GM23338 (cell line): ENCODE data around the gene BZW2. TPM values are rescaled to one million over a fixed set of nuclear protein-coding genes. Genes with fewer than 3 reads are reported as not detected.
"Not testable (repeated sequence)": the region's sequence is repeated elsewhere in the genome, so short reads cannot be mapped to it uniquely, and the experiment has no call there.

ENCODE experiments used
- ATAC-seq: fragments of 200-7000 bp; cut with Tn5 transposase; 3 replicates; pipeline ENCODE4 v1.9.1; 2020
- DNase-seq: peaks from one replicate; pipeline ENCODE4 v3.0.0-alpha.2; 2015; ENCODE audit warnings: low spot score
- H2AFZ ChIP-seq: fragments of 200-600 bp; sonication (generic); 2 replicates; pipeline ENCODE4 v1.8.0; 2016; ENCODE audit warnings: antibody characterized with exemption, mild to moderate bottlenecking, moderate library complexity
- H3F3A ChIP-seq: fragments of 200-600 bp; sonication (generic); replicated peaks from 2 replicates; pipeline ENCODE4 v1.8.0; 2017; ENCODE audit warnings: antibody characterized with exemption, mixed run types, low read depth
- H3K27ac ChIP-seq: fragments of 200-600 bp; sonication (generic); 2 replicates; pipeline ENCODE4 v1.6.1; 2016; ENCODE audit warnings: low read depth
- H3K27me3 ChIP-seq: fragments of 200-600 bp; sonication (generic); 2 replicates; pipeline ENCODE4 v1.8.0; 2016; ENCODE audit warnings: mild to moderate bottlenecking, mixed run types, moderate library complexity; ENCODE audit not compliant: insufficient read depth
- H3K36me3 ChIP-seq: fragments of 200-600 bp; sonication (generic); 2 replicates; pipeline ENCODE4 v1.8.0; 2016; ENCODE audit warnings: mild to moderate bottlenecking; ENCODE audit not compliant: insufficient read depth
- H3K4me1 ChIP-seq: fragments of 200-600 bp; sonication (generic); 2 replicates; pipeline ENCODE4 v1.8.0; 2016; ENCODE audit warnings: mild to moderate bottlenecking, moderate library complexity; ENCODE audit not compliant: insufficient read depth
- H3K4me2 ChIP-seq: fragments of 200-600 bp; sonication (generic); 2 replicates; pipeline ENCODE4 v1.7.1; 2017; ENCODE audit warnings: mixed run types
- H3K4me3 ChIP-seq: fragments of 200-600 bp; sonication (generic); 2 replicates; pipeline ENCODE4 v1.6.1; 2016; ENCODE audit warnings: mixed run types
- H3K79me2 ChIP-seq: fragments of 200-600 bp; sonication (generic); replicated peaks from 2 replicates; pipeline ENCODE4 v1.8.0; 2017; ENCODE audit warnings: mild to moderate bottlenecking; ENCODE audit not compliant: insufficient read depth
- H3K9me2 ChIP-seq: fragments of 200-600 bp; sonication (generic); 2 replicates; pipeline ENCODE4 v1.8.0; 2017; ENCODE audit not compliant: insufficient read depth
- H4K20me1 ChIP-seq: fragments of 200-600 bp; sonication (generic); replicated peaks from 2 replicates; pipeline ENCODE4 v1.8.0; 2017; ENCODE audit warnings: mild to moderate bottlenecking; ENCODE audit not compliant: insufficient read depth
- H3K27ac Mint-ChIP-seq: 2 replicates; pipeline ENCODE4 v1.8.0; 2020; ENCODE audit warnings: inconsistent platforms, mild to moderate bottlenecking, moderate library complexity, mixed read lengths
- H3K27me3 Mint-ChIP-seq: 3 replicates; pipeline ENCODE4 v1.8.0; 2022; ENCODE audit warnings: low read depth, mild to moderate bottlenecking, moderate library complexity, mixed read lengths, inconsistent platforms; ENCODE audit not compliant: insufficient read depth, poor library complexity
- H3K36me3 Mint-ChIP-seq: 3 replicates; pipeline ENCODE4 v1.8.0; 2021; ENCODE audit warnings: low read depth, mild to moderate bottlenecking, inconsistent platforms, moderate library complexity, mixed read lengths
- H3K4me1 Mint-ChIP-seq: 3 replicates; pipeline ENCODE4 v1.8.0; 2020; ENCODE audit warnings: mild to moderate bottlenecking, inconsistent platforms, mixed read lengths
- H3K4me3 Mint-ChIP-seq: 3 replicates; pipeline ENCODE4 v1.8.0; 2021; ENCODE audit warnings: moderate library complexity, mild to moderate bottlenecking, inconsistent platforms, mixed read lengths
- H3K9me3 Mint-ChIP-seq: 3 replicates; pipeline ENCODE4 v1.8.0; 2020; ENCODE audit warnings: moderate library complexity, mild to moderate bottlenecking, inconsistent platforms, mixed read lengths
- EZH2 ChIP-seq: fragments of 200-600 bp; sonication (generic); IDR thresholded peaks from one replicate; pipeline ENCODE4 v1.8.0; 2017; ENCODE audit warnings: antibody characterized with exemption, mild to moderate bottlenecking, low read depth; ENCODE audit not compliant: unreplicated experiment
- NANOG ChIP-seq: IDR thresholded peaks from 2 replicates; pipeline ENCODE4 v1.6.1; 2016; ENCODE audit warnings: antibody characterized with exemption, borderline replicate concordance
- STAT1 ChIP-seq: IDR thresholded peaks from one replicate; pipeline ENCODE4 v1.6.1; 2016; ENCODE audit warnings: antibody characterized with exemption; ENCODE audit not compliant: unreplicated experiment
- ZNF114 ChIP-seq: fragments of 250-450 bp; sonication (Bioruptor Pico); IDR thresholded peaks from 2 replicates; pipeline ENCODE4 v1.5.0; 2020; ENCODE audit warnings: mild to moderate bottlenecking, moderate library complexity
- ZNF331 ChIP-seq: fragments of 250-450 bp; sonication (Bioruptor Pico); IDR thresholded peaks from 2 replicates; pipeline ENCODE4 v1.5.0; 2020; ENCODE audit warnings: low read depth, mild to moderate bottlenecking, moderate library complexity
- polyA plus RNA-seq: library from polyadenylated mRNA; unstranded; fragments of >200 nt; fragmentation: Nextera tagmentation; extraction: Ambion mirVana; gene quantifications from 2 replicates; pipeline ENCODE4 v1.2.1, GENCODE V29; 2016
- total RNA-seq: library from RNA; depleted of rRNA; stranded (reverse); fragments of >200 nt; shearing (Covaris generic); gene quantifications from 2 replicates; pipeline ENCODE4 v1.2.3, GENCODE V29; 2014
- TF ChIP-seq, protein P1 (sequence below): fragments of 250-450 bp; sonication (Bioruptor Pico); IDR thresholded peaks from 2 replicates; pipeline ENCODE4 v1.5.0; 2020; ENCODE audit warnings: mild to moderate bottlenecking, moderate library complexity

BZW2 gene
- total and polyA plus RNA-seq, 2 experiments from 2014 or later, result 88.8 to 108 TPM

DNA sequence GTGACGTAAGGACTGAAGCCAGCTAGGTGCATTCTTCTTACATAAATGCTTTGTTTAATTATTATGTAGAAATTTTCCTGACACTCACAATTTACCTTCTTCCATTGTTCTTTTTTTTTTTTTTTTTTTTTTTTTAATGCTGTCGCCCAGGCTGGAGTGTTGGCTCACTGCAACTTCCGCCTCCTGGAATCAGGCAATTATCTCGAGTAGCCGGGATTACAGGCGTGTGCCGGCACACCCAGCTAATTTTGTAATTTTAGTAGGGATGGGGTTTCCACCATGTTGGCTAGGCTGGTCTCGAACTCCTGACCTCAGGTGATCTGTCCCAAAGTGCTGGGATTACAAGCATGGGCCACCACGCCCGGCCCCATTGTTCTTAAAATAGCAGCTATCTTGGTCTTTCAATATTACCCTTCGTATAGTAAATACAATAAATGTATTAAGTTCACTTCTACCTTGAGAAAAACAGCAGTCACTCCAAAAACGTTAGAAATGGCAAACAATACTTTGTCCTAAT lies 32.1 kb downstream of the BZW2 start:
- peaks cover 10% of the 10 kb centered on the region for H3K4me1 Mint-ChIP-seq
- H3K36me3 Mint-ChIP-seq, result peaks cover 77% of the 10 kb centered on the region
- H3K27ac Mint-ChIP-seq, result no peak overlapping the region
- TF ChIP-seq ZNF331 (CRISPR knock-in tag) (no peak), ZNF114 (no peak), STAT1 (no peak), EZH2 (no peak), NANOG (no peak)
- TF ChIP-seq, protein P1, sequence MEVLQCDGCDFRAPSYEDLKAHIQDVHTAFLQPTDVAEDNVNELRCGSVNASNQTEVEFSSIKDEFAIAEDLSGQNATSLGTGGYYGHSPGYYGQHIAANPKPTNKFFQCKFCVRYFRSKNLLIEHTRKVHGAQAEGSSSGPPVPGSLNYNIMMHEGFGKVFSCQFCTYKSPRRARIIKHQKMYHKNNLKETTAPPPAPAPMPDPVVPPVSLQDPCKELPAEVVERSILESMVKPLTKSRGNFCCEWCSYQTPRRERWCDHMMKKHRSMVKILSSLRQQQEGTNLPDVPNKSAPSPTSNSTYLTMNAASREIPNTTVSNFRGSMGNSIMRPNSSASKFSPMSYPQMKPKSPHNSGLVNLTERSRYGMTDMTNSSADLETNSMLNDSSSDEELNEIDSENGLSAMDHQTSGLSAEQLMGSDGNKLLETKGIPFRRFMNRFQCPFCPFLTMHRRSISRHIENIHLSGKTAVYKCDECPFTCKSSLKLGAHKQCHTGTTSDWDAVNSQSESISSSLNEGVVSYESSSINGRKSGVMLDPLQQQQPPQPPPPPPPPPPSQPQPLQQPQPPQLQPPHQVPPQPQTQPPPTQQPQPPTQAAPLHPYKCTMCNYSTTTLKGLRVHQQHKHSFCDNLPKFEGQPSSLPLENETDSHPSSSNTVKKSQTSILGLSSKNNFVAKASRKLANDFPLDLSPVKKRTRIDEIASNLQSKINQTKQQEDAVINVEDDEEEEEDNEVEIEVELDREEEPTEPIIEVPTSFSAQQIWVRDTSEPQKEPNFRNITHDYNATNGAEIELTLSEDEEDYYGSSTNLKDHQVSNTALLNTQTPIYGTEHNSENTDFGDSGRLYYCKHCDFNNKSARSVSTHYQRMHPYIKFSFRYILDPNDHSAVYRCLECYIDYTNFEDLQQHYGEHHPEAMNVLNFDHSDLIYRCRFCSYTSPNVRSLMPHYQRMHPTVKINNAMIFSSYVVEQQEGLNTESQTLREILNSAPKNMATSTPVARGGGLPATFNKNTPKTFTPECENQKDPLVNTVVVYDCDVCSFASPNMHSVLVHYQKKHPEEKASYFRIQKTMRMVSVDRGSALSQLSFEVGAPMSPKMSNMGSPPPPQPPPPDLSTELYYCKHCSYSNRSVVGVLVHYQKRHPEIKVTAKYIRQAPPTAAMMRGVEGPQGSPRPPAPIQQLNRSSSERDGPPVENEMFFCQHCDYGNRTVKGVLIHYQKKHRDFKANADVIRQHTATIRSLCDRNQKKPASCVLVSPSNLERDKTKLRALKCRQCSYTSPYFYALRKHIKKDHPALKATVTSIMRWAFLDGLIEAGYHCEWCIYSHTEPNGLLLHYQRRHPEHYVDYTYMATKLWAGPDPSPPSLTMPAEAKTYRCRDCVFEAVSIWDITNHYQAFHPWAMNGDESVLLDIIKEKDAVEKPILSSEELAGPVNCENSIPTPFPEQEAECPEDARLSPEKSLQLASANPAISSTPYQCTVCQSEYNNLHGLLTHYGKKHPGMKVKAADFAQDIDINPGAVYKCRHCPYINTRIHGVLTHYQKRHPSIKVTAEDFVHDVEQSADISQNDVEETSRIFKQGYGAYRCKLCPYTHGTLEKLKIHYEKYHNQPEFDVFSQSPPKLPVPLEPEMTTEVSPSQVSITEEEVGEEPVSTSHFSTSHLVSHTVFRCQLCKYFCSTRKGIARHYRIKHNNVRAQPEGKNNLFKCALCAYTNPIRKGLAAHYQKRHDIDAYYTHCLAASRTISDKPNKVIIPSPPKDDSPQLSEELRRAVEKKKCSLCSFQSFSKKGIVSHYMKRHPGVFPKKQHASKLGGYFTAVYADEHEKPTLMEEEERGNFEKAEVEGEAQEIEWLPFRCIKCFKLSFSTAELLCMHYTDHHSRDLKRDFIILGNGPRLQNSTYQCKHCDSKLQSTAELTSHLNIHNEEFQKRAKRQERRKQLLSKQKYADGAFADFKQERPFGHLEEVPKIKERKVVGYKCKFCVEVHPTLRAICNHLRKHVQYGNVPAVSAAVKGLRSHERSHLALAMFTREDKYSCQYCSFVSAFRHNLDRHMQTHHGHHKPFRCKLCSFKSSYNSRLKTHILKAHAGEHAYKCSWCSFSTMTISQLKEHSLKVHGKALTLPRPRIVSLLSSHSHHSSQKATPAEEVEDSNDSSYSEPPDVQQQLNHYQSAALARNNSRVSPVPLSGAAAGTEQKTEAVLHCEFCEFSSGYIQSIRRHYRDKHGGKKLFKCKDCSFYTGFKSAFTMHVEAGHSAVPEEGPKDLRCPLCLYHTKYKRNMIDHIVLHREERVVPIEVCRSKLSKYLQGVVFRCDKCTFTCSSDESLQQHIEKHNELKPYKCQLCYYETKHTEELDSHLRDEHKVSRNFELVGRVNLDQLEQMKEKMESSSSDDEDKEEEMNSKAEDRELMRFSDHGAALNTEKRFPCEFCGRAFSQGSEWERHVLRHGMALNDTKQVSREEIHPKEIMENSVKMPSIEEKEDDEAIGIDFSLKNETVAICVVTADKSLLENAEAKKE (CRISPR knock-in tag), result no peak
- ATAC-seq (no peak), DNase-seq (no peak)
- H3K27me3 Mint-ChIP-seq, result peaks cover 8% of the 10 kb centered on the region
- Histone ChIP-seq H3K27ac (no peak overlapping the region), H3K27me3 (no peaks in the 10 kb centered on the region), H3K4me2 (no peak overlapping the region), H4K20me1 (no peaks in the 10 kb centered on the region; the same call in 1 of the 2 replicates), H3K9me2 (no peaks in the 10 kb centered on the region), H3F3A (no peaks in the 10 kb centered on the region), H3K4me3 (no peak overlapping the region), H2AFZ (no peak overlapping the region), H3K79me2 (peaks cover 21% of the 10 kb centered on the region), H3K36me3 (peaks cover 37% of the 10 kb centered on the region; the same call in 1 of the 2 replicates), H3K4me1 (peaks cover 5% of the 10 kb centered on the region; the same call in 1 of the 2 replicates)
- H3K4me3 Mint-ChIP-seq, result no peak overlapping the region
- peaks cover 4% of the 10 kb centered on the region; the same call in 2 of the 3 replicates for H3K9me3 Mint-ChIP-seq

DNA sequence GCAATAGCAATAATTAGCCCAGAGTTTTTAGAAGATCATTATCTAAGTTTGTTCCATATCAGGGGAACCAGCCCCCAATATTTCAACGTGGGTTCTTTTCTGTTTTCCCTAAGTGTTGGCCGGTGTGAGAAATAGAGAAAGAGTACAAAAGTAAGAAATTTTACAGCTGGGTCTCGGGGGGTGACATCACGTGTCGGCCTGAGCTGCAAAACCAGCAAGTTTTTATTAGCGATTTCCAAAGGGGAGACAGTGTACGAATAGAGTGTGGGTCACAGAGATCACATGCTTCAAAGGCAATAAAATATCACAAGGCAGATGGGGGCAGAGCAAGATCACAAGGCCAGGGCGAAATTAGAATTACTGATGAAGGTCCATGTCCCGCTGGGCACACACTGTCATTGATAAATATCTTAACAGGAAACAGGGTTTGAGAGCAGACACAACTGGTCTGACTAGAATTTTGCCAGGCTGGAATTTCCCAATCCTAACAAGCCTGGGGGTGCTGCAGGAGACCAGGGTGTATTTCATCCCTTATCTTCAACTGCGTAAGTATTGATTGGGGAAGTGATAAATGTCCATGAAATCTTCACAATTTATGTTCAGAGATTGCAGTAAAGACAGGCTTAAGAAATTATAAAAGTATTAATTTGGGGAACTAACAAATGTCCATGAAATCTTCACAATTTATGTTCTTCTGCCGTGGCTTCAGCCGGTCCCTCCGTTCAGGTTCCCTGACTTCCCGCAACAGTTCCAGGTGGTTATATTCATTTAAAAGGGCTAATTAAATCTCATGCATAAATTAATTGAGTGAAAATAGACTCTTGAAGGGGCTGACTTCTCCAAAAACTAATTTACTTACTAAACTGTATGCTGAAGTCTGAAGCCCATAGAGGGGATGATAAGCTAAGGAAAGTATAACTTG lies 32.9 kb downstream of the BZW2 start:
- H3K4me1 ChIP-seq, H4K20me1 ChIP-seq, H3K4me1 Mint-ChIP-seq, H3F3A ChIP-seq, ATAC-seq, H3K9me2 ChIP-seq, H3K4me2 ChIP-seq, H3K4me3 ChIP-seq, DNase-seq, H3K27me3 Mint-ChIP-seq, H3K27ac ChIP-seq, H2AFZ ChIP-seq, H3K9me3 Mint-ChIP-seq, H3K27me3 ChIP-seq: not testable (repeated sequence)
- peaks cover 37% of the 10 kb centered on the region; the same call in 1 of the 2 replicates for H3K36me3 ChIP-seq
- peak overlapping the region; percentile 57 for H3K27ac Mint-ChIP-seq
- peaks cover 13% of the 10 kb centered on the region for H3K79me2 ChIP-seq
- H3K4me3 Mint-ChIP-seq, result peak overlapping the region; percentile 4; the same call in 1 of the 3 replicates
- peaks cover 78% of the 10 kb centered on the region for H3K36me3 Mint-ChIP-seq
